GM23248 (cell line): ENCODE data around the gene RTN3. TPM values are rescaled to one million over a fixed set of nuclear protein-coding genes. Genes with fewer than 3 reads are reported as not detected.

Source experiments
- DNase-seq: peaks from one replicate; pipeline ENCODE4 v3.0.0-alpha.2; 2015
- H2AFZ ChIP-seq: fragments of 200-600 bp; sonication (generic); 2 replicates; pipeline ENCODE4 v1.6.1; 2016; ENCODE audit warnings: antibody characterized with exemption
- H3F3A ChIP-seq: fragments of 200-600 bp; sonication (generic); 2 replicates; pipeline ENCODE4 v1.6.1; 2016; ENCODE audit warnings: mild to moderate bottlenecking, antibody characterized with exemption, mixed run types; ENCODE audit not compliant: insufficient read depth
- H3K27ac ChIP-seq: fragments of 200-600 bp; sonication (generic); 2 replicates; pipeline ENCODE4 v1.5.1; 2016; ENCODE audit warnings: mild to moderate bottlenecking
- H3K27me3 ChIP-seq: fragments of 200-600 bp; sonication (generic); replicated peaks from 2 replicates; pipeline ENCODE4 v1.6.1; 2016; ENCODE audit warnings: mild to moderate bottlenecking; ENCODE audit not compliant: insufficient read depth
- H3K36me3 ChIP-seq: fragments of 200-600 bp; sonication (generic); 2 replicates; pipeline ENCODE4 v1.6.1; 2016; ENCODE audit warnings: low read depth, mild to moderate bottlenecking
- H3K4me1 ChIP-seq: fragments of 200-600 bp; sonication (generic); 2 replicates; pipeline ENCODE4 v1.6.1; 2016; ENCODE audit warnings: mild to moderate bottlenecking; ENCODE audit not compliant: insufficient read depth
- H3K4me2 ChIP-seq: fragments of 200-600 bp; sonication (generic); one replicate; pipeline ENCODE4 v1.6.1; 2016; ENCODE audit warnings: mild to moderate bottlenecking; ENCODE audit not compliant: unreplicated experiment
- H3K4me3 ChIP-seq: fragments of 200-600 bp; sonication (generic); 2 replicates; pipeline ENCODE4 v1.5.1; 2016; ENCODE audit warnings: mild to moderate bottlenecking
- H3K79me2 ChIP-seq: fragments of 200-600 bp; sonication (generic); 2 replicates; pipeline ENCODE4 v1.6.1; 2016; ENCODE audit warnings: mild to moderate bottlenecking; ENCODE audit not compliant: insufficient read depth
- H3K9ac ChIP-seq: fragments of 200-600 bp; sonication (generic); 2 replicates; pipeline ENCODE4 v1.6.1; 2016; ENCODE audit warnings: mild to moderate bottlenecking
- H3K9me2 ChIP-seq: fragments of 200-600 bp; sonication (generic); 2 replicates; pipeline ENCODE4 v1.6.1; 2016; ENCODE audit warnings: mixed run types, mild to moderate bottlenecking, moderate library complexity; ENCODE audit not compliant: insufficient read depth
- H3K9me3 ChIP-seq: fragments of 200-600 bp; sonication (generic); one replicate; pipeline ENCODE4 v1.6.1; 2017; ENCODE audit warnings: low read depth
- H4K20me1 ChIP-seq: fragments of 200-600 bp; sonication (generic); 2 replicates; pipeline ENCODE4 v1.6.0; 2016; ENCODE audit not compliant: insufficient read depth
- EZH2 ChIP-seq: fragments of 200-600 bp; sonication (generic); IDR thresholded peaks from 2 replicates; pipeline ENCODE4 v1.6.1; 2018; ENCODE audit warnings: antibody characterized with exemption, mild to moderate bottlenecking; ENCODE audit not compliant: insufficient read depth, poor library complexity, severe bottlenecking
- EZH2phosphoT487 ChIP-seq: fragments of 200-600 bp; sonication (generic); IDR thresholded peaks from 2 replicates; pipeline ENCODE4 v1.6.1; 2018; ENCODE audit warnings: antibody characterized with exemption, moderate library complexity, mild to moderate bottlenecking, low read depth; ENCODE audit not compliant: insufficient read depth
- WGBS, 2 experiments: methylation state at CpG; one replicate each; pipeline ENCODE4 v1.1.6; 2015 to 2017; ENCODE audit warnings: low lambda C conversion rate in 2 of 2, low coverage in 1 of 2; ENCODE audit errors: missing lambda C conversion rate in 2 of 2; 5-methylcytosine and 5-hydroxymethylcytosine counted together
- in situ Hi-C: fragments of 300-500 bp; cut with MboI; formaldehyde crosslinking; loops from 2 replicates; pipeline ENCODE4 v1.15.0; 2020
- polyA plus RNA-seq: library from polyadenylated mRNA; unstranded; fragments of >200 nt; fragmentation: Nextera tagmentation; extraction: Ambion mirVana; gene quantifications from 2 replicates; pipeline ENCODE4 v1.2.1, GENCODE V29; 2016
- total RNA-seq: library from RNA; depleted of rRNA; stranded (reverse); fragments of >200 nt; shearing (Covaris generic); gene quantifications from 2 replicates; pipeline ENCODE4 v1.2.3, GENCODE V29; 2014

The RTN3 gene
- total and polyA plus RNA-seq, 2 experiments from 2014 or later: 113 to 123 TPM

- WGBS, 2 experiments: 7 to 12% methylated on average over 7 of the region's 7 CpGs
- peak overlapping the region; percentile 91 for H3K27ac ChIP-seq
Measured at GRCh38 chr11:63670096-63670432, 11.2 kb upstream of the RTN3 start.

GRCh38 chr11:63670433-63671321, 10.6 kb upstream of the RTN3 start:
- peak; percentile 76 for DNase-seq
- peak overlapping the region; percentile 64 for H2AFZ ChIP-seq
- WGBS, 2 experiments: 1 to 2% methylated on average over 45 to 48 of the region's 63 CpGs
- H3K9me3 ChIP-seq: no peaks in the 10 kb centered on the region
- TF ChIP-seq EZH2: no peak
- no peak for TF ChIP-seq EZH2phosphoT487
- H3K27ac ChIP-seq: peak overlapping the region; percentile 91
- peak overlapping the region; percentile 94 for H3K9ac ChIP-seq
- no peaks in the 10 kb centered on the region; the same call in 1 of the 2 replicates for H4K20me1 ChIP-seq
- H3K27me3 ChIP-seq: no peaks in the 10 kb centered on the region
- peaks cover 71% of the 10 kb centered on the region for H3F3A ChIP-seq
- peak overlapping the region; percentile 95 for H3K4me2 ChIP-seq
- H3K9me2 ChIP-seq: no peaks in the 10 kb centered on the region
- H3K79me2 ChIP-seq: peaks cover 41% of the 10 kb centered on the region
- no peaks in the 10 kb centered on the region for H3K36me3 ChIP-seq
- peak overlapping the region; percentile 86 for H3K4me3 ChIP-seq
- H3K4me1 ChIP-seq: peaks cover 60% of the 10 kb centered on the region
- in situ Hi-C loops: no loop called here

More at GRCh38 chr11:63670096-63670432, 11.2 kb upstream of the RTN3 start:
- H3K4me3 ChIP-seq: peak overlapping the region; percentile 86
- TF ChIP-seq EZH2phosphoT487 (no peak), EZH2 (no peak)
- H3K9ac ChIP-seq: peak overlapping the region; percentile 94
- H3K9me2 ChIP-seq: no peaks in the 10 kb centered on the region
- H2AFZ ChIP-seq: peak overlapping the region; percentile 64
- peak overlapping the region; percentile 95 for H3K4me2 ChIP-seq
- in situ Hi-C loops: no loop called here
- peaks cover 47% of the 10 kb centered on the region for H3K79me2 ChIP-seq
- no peaks in the 10 kb centered on the region for H3K9me3 ChIP-seq
- peaks cover 75% of the 10 kb centered on the region for H3F3A ChIP-seq
- no peaks in the 10 kb centered on the region for H3K27me3 ChIP-seq
- H3K4me1 ChIP-seq: peaks cover 60% of the 10 kb centered on the region
- DNase-seq: no peak
- H3K36me3 ChIP-seq: no peaks in the 10 kb centered on the region
- no peaks in the 10 kb centered on the region; the same call in 1 of the 2 replicates for H4K20me1 ChIP-seq

GRCh38 chr11:63671322-63672155, 9.8 kb upstream of the RTN3 start, which contains the start of gene ATL3:
TSS of gene ATL3 (minus strand) at chr11:63671376. CDS start at chr11:63671335, 41 bp downstream.
- peak within 1 kb of the TSS; percentile 64 for H2AFZ ChIP-seq
- peaks cover 54% of the 10 kb centered on the region for H3K4me1 ChIP-seq
- peak; percentile 96 for DNase-seq
- WGBS, 2 experiments: 10 to 13% methylated on average over 61 to 68 of the region's 69 CpGs
- peak within 1 kb of the TSS; percentile 86 for H3K4me3 ChIP-seq
- in situ Hi-C loops: no loop called here
- no peaks in the 10 kb centered on the region for H3K9me3 ChIP-seq
- peak within 1 kb of the TSS; percentile 91 for H3K27ac ChIP-seq
- peak within 1 kb of the TSS; percentile 95 for H3K4me2 ChIP-seq
- no peaks in the 10 kb centered on the region; the same call in 1 of the 2 replicates for H4K20me1 ChIP-seq
- H3F3A ChIP-seq: peaks cover 62% of the 10 kb centered on the region
- no peaks in the 10 kb centered on the region for H3K36me3 ChIP-seq
- no peaks in the 10 kb centered on the region for H3K9me2 ChIP-seq
- H3K27me3 ChIP-seq: no peaks in the 10 kb centered on the region
- H3K79me2 ChIP-seq: peaks cover 32% of the 10 kb centered on the region
- no peak for TF ChIP-seq EZH2phosphoT487
- no peak for TF ChIP-seq EZH2
- peak within 1 kb of the TSS; percentile 94 for H3K9ac ChIP-seq

- Histone ChIP-seq H3F3A (peaks cover 56% of the 10 kb centered on the region), H3K36me3 (no peaks in the 10 kb centered on the region), H3K9ac (peak overlapping the region; percentile 94; the same call in 1 of the 2 replicates), H2AFZ (peak overlapping the region; percentile 64), H3K4me2 (no peak overlapping the region), H3K4me3 (peak overlapping the region; percentile 86; the same call in 1 of the 2 replicates), H3K27ac (peak overlapping the region; percentile 91), H3K9me2 (no peaks in the 10 kb centered on the region), H3K79me2 (peaks cover 27% of the 10 kb centered on the region), H3K4me1 (peaks cover 48% of the 10 kb centered on the region), H4K20me1 (no peaks in the 10 kb centered on the region; the same call in 1 of the 2 replicates), H3K9me3 (no peaks in the 10 kb centered on the region), H3K27me3 (no peaks in the 10 kb centered on the region)
- no peak for DNase-seq
- WGBS, 2 experiments: 95% methylated on average over 14 to 16 of the region's 16 CpGs
- in situ Hi-C loops: no loop called here
- TF ChIP-seq EZH2phosphoT487 (no peak), EZH2 (no peak)
Measured at GRCh38 chr11:63672156-63672463, 9.2 kb upstream of the RTN3 start.
